ENCODE results near the gene PRDM11.

PRDM11 gene

DNA sequence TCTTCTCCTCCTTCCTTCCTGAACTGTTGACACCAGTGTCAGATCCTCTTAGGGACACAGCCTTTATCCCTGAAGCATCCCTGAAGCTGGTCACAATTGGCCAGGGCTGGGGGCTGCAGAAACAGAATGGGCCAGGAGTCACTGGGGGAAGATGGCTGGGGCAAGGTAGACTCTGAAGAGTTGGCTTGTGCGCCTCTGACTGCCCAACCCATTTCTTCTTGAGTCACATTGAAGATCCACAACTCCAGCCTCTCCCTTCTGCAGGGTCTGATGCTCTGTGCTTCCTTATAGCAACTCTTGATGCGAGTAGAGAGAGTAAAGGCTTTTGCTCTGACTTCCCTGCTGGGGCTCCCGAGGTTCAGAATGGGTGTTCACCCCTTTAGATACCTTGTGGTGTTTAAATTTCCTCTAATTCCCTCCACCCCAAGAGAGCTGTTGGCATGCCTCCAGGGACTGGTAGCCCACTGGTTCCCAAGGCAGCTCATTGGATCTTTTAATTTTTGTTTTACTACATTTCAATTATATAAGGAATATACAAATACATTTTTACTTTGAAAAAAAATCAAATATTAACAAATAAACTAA lies 13.4 kb downstream of the PRDM11 start:
- H3K27ac ChIP-seq: no peak overlapping the region

DNA sequence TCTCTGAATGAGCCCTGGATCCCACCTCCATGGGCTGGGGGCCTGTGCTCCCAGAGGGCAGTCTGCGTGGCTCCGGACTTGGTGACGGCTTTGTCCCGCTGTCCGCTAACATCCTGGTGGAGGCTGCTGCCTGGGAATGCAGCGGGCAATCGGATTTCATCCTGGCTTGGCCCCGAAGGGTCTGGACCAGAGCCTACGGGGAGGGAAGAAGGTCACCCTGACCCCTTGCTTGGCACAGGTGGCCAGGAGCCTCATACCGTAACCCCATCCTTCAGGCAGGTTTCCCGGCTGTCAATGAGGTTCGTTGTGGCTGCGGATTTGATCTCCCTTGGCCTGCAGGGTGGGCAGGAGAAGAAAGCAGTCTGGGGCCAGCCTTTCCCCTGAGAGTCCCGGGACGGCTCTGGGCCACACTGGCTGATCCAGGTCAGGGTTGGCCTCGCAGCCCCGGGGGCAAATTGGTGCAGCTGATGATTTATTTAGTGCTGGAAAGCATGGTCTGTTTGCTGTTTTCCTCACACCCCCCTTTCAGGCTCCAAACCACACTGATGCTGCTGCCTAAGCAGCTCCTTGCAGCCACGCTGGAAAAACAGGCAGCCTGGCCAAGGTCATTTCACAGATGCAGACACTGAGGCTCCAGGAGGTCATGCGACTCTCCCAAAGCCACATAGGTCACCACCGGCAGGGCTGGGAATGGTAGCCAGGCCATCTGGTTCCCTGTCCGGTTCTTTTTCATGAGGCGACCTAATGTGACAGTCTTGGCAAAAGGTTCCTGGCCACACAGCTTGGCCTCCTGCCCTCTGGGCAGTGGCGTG lies 15.0 kb downstream of the PRDM11 start:
- peak overlapping the region; percentile 34 for H3K27ac ChIP-seq
- TF ChIP-seq, protein P1, sequence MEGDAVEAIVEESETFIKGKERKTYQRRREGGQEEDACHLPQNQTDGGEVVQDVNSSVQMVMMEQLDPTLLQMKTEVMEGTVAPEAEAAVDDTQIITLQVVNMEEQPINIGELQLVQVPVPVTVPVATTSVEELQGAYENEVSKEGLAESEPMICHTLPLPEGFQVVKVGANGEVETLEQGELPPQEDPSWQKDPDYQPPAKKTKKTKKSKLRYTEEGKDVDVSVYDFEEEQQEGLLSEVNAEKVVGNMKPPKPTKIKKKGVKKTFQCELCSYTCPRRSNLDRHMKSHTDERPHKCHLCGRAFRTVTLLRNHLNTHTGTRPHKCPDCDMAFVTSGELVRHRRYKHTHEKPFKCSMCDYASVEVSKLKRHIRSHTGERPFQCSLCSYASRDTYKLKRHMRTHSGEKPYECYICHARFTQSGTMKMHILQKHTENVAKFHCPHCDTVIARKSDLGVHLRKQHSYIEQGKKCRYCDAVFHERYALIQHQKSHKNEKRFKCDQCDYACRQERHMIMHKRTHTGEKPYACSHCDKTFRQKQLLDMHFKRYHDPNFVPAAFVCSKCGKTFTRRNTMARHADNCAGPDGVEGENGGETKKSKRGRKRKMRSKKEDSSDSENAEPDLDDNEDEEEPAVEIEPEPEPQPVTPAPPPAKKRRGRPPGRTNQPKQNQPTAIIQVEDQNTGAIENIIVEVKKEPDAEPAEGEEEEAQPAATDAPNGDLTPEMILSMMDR (conservative IDR thresholded peaks at IDR 0.05): no peak

More for the DNA sequence above, 13.4 kb downstream of the PRDM11 start:
- TF ChIP-seq, protein P1 (conservative IDR thresholded peaks at IDR 0.05): no peak

- TF ChIP-seq, protein P1 (conservative IDR thresholded peaks at IDR 0.05): no peak
- peak overlapping the region; percentile 34 for H3K27ac ChIP-seq
Observed at GRCh38 chr11:45162064-45162375, 15.6 kb downstream of the PRDM11 start.

GRCh38 chr11:45162916-45163879 lies 16.8 kb downstream of the PRDM11 start:
- no peak overlapping the region for H3K27ac ChIP-seq
- TF ChIP-seq, protein P1 (conservative IDR thresholded peaks at IDR 0.05): no peak

GRCh38 chr11:45163956-45164575 lies 17.6 kb downstream of the PRDM11 start:
- no peak overlapping the region for H3K27ac ChIP-seq
- TF ChIP-seq, protein P1 (conservative IDR thresholded peaks at IDR 0.05): no peak

GRCh38 chr11:45165386-45165785 lies 18.9 kb downstream of the PRDM11 start:
- TF ChIP-seq, protein P1 (conservative IDR thresholded peaks at IDR 0.05): no peak
- H3K27ac ChIP-seq: no peak overlapping the region
